ENCODE data around the gene CALHM1.

Gene CALHM1

DNA sequence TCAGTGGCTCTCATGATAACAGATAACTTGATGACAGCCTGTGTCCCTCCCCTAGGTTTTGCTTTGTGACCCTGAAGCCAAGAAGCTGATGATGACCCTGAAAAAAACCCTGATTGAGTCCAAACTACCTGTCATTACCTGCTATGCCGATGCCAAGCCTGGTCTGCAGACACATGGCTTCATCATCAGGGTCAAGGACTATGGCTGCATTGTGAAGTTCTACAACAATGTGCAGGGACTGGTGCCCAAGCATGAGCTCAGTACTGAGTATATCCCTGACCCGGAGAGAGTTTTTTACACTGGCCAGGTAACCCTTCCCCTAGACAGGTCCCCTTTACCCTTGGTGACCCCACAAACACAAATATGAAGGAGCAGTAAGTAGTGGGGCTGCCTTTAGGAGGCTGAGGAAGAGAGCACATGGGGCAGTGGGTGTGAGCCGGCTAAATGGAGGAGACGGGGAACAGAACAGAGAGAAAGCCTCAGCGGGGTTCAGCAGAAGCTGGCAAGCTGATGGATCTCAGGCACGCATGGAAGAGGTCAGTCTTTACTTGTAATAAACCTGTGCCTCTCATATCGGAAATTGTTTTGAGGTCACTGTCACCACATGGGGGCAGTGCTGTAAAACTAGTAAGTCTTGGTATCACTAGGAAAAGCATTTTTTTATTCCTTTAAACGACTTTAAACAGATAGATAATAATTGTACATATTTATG lies 42.1 kb downstream of the CALHM1 start:
- Mint-ChIP-seq H3K9me3 (no peaks in the 10 kb centered on the region), H3K4me1 (peaks cover 0 to 2% of the 10 kb centered on the region in 2 donors), H3K36me3 (peaks cover 54 to 65% of the 10 kb centered on the region in 2 donors), H3K27ac (no peak overlapping the region), H3K27me3 (no peaks in the 10 kb centered on the region), H3K4me3 (no peak overlapping the region)
- ATAC-seq (replicated peaks) (peak; percentile 45 to 52), DNase-seq (peak; percentile 6)

DNA sequence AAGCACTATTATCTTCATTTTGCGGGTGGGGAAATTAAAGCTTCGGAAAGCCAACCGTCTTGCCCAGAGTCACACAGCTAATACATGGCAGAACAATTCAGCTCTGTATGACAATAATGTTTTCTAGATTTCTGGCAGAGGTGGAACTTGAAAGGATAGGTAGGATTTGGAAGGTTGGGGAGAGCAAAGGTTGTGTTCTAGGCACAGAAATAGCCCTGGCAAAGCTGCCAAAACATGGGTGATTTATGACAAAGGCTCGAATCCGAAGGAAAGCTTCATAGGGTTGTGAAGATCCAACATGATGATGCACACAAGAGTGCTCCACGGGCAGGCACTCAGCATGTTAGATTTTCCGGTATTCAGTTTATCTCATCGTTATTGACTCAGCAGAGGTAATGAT lies 43.1 kb downstream of the CALHM1 start:
- H3K9me3 Mint-ChIP-seq: no peaks in the 10 kb centered on the region

DNA sequence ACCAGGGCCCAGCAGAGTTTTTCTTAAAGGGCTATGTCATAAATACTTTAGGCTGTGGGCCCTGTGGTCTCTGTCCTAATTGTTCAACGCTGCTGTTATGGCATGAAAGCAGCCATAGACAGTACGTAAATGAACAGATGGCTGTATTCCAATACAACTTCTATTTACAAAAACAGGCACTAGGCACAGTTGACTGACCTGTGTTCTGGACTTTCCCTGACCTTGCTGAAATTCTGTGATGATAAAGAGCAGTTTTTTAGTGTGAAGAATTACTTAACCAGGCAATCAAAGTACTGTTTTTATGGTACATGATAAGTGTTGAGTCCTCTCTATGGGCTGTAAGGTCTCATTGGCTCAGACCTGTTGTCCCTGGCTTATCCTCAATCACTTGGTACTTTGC lies 45.1 kb downstream of the CALHM1 start:
- no peaks in the 10 kb centered on the region for H3K9me3 Mint-ChIP-seq
- H3K4me3 Mint-ChIP-seq: no peak overlapping the region
- no peak overlapping the region for H3K27ac Mint-ChIP-seq
- H3K36me3 Mint-ChIP-seq: peaks cover 47 to 70% of the 10 kb centered on the region in 2 donors
- DNase-seq (no peak), ATAC-seq (replicated peaks) (no peak)
- H3K4me1 Mint-ChIP-seq: peaks cover 0 to 2% of the 10 kb centered on the region in 2 donors
- H3K27me3 Mint-ChIP-seq: no peaks in the 10 kb centered on the region

More for the DNA sequence above, 43.1 kb downstream of the CALHM1 start:
- Mint-ChIP-seq H3K4me3 (no peak overlapping the region), H3K4me1 (peaks cover 0 to 2% of the 10 kb centered on the region in 2 donors), H3K27me3 (no peaks in the 10 kb centered on the region), H3K27ac (no peak overlapping the region), H3K36me3 (peaks cover 46 to 60% of the 10 kb centered on the region in 2 donors)
- ATAC-seq (replicated peaks): no peak
- DNase-seq: no peak

Data from stimulated activated naive B cell treated with anti-CD40 and anti-IgM and Interleukin-4, amounts not matched to agents 10 μg/mL and 1 μg/mL and 100 μg/mL, for 72 hours (primary cell).